HG03064 (cell line): Measurements from ENCODE around the gene ADCY5.

Experiments
- ATAC-seq: cut with Tn5 transposase; IDR thresholded peaks from one replicate; pipeline ENCODE4 v1.9.1; 2021; ENCODE audit warnings: low read depth; ENCODE audit not compliant: unreplicated experiment

ADCY5 gene

DNA sequence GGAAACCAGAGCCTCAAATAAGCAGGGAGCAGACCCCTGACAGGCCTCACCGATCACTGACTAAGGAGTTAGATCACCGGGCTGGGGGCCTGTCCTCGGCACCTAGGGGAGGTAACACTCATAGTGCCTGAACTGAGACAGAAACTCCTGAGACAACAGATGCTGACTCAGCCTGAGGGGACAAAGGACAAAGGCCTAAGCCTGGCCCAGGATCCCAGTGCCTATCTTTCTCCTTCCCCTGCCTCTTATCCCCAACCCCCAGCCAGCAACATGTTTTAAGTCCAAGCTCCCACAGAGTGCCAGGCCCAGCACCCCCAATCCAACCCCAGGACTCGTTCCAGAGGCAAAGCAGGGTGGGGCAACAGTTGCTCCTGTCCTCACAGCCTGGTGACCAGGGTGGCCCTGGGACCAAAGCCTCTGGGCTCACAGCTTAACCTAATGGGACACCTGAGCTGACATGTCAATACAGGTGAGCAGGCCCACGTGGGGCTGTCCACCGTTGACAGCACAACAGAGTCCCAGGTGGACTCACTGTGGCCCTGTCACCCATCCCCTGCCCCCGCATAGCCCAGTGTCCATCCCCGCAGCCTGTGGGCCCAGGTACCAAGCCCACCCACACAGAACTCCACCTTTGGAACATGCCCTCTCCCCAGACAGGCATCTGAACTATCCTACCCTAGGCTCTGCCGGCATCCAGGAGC lies 37.4 kb downstream of the ADCY5 start:
- ATAC-seq: no peak

GRCh38 chr3:123410149-123410515 lies 38.8 kb downstream of the ADCY5 start:
- no peak for ATAC-seq

DNA sequence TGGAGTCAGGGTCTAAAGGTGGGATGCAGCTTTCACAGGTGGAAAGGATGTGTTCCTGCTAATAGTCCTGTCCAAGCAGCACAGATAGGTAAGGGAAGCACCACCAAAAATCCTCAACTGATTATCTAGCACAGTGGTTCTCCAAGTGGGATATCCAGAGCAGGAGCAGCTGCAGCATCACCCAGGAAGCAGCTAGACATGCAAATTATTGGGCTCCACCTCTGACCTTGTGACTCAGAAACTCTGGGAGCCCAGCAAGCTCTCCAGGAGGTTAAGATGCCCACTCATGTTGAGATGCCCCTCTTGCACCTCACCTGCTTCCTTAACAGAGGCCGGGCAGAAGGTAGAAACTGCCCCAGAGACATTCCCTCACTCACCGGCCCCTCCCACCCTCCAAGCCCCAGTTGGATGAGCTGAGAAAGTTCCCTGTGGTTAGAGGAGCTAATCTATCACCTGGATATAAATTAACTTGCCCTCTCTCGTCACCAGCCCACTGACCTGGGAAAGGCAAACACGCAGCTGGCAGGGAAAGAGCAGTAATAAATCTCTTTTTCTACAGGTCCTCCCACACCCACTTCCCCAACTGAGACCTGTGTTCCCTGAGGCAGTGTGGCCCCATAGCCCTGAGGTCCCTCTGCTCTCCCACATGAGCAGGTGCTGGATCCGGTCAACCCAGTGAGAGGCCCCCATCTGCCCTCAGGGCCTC lies 39.3 kb downstream of the ADCY5 start:
- ATAC-seq: no peak

- no peak for ATAC-seq
Observed at GRCh38 chr3:123406598-123406997, 42.3 kb downstream of the ADCY5 start.

- no peak for ATAC-seq
Observed at GRCh38 chr3:123405936-123406510, 42.9 kb downstream of the ADCY5 start.

GRCh38 chr3:123405021-123405420 lies 43.9 kb downstream of the ADCY5 start:
- no peak for ATAC-seq

DNA sequence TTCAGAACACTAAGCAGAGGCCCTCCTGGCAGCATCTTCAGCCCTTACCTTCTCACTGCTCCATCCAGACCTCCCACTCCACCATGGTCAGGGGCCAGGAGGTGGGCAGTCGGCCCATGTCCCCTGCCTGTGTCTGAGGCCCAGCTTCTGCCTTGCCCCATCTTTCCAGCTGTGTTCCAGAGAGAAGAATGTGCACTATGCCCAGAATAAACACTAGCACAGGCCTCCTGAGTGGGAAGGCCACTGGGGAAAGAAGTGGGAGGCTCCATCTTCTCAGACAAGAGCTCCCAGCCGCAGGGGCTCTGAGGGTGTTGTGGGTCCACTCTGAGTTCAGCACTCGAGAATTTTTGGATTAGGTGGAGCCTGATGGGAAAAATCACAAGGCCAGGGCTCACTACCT lies 44.5 kb downstream of the ADCY5 start:
- ATAC-seq: no peak

- ATAC-seq: no peak
Observed at GRCh38 chr3:123401836-123402530, 46.9 kb downstream of the ADCY5 start.

- no peak for ATAC-seq
Observed at GRCh38 chr3:123400169-123400568, 48.7 kb downstream of the ADCY5 start.

DNA sequence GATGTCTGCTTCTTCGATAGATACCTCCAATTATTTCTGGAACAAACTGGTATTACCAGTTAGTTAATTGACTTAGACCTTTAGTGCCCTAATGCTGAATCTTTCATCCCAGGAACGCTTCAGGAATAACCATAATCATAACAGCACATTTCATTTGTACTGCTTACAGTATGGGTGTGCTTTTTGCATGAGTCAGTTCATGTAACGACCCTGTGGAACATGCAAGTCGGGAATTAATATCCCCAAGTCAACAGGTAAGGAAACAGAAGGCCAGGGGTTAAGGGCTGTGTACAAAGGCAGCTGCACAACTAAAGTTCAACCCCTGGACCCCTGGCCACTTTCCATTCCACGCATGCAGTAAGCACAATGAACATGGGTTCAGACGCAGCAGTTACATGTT lies 49.2 kb downstream of the ADCY5 start:
- ATAC-seq: no peak

DNA sequence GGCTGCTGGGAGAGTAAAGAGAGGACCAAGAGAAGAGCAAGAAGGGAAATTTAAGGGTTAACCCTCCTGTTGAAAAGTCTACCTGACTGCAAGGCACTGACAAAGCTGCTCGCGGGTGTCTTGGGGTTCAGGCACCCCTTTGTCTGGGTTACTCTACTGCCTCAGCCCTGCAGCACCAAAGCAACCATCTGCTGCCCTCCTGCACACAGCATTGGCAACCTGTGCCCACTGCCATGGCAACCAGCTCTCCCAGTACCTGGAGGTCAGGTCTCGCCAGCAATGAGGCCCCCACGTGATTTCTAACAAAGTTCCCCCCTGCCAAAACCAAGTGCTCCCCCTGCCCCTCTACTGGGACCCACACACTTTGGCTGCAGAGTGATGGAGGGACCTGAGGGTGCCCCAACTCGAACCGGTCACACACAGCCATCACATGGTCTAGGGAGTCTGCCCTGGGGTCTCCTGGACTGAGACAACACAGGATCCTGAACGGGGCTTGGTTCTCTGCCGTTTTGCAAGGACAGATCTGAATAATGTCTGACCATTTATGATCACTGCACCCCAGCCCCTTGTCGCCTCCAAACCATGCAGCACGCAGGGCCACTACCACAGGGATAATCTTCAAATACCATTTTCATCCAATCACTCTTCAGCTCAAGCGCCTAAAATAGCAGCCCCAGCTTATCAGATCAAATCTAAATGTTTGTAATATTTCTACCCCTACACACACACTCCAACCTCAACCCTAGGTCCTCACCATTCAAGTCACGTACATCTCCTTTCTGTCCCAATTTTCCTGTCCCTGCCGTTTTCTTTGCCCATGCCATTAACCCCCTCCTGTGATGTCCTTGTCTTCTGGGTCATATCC lies 50.7 kb downstream of the ADCY5 start:
- ATAC-seq: no peak

- no peak for ATAC-seq
Observed at GRCh38 chr3:123397050-123397590, 51.8 kb downstream of the ADCY5 start.

- ATAC-seq: no peak
Observed at GRCh38 chr3:123396171-123397049, 52.5 kb downstream of the ADCY5 start.

GRCh38 chr3:123395235-123395634 lies 53.7 kb downstream of the ADCY5 start:
- no peak for ATAC-seq

DNA sequence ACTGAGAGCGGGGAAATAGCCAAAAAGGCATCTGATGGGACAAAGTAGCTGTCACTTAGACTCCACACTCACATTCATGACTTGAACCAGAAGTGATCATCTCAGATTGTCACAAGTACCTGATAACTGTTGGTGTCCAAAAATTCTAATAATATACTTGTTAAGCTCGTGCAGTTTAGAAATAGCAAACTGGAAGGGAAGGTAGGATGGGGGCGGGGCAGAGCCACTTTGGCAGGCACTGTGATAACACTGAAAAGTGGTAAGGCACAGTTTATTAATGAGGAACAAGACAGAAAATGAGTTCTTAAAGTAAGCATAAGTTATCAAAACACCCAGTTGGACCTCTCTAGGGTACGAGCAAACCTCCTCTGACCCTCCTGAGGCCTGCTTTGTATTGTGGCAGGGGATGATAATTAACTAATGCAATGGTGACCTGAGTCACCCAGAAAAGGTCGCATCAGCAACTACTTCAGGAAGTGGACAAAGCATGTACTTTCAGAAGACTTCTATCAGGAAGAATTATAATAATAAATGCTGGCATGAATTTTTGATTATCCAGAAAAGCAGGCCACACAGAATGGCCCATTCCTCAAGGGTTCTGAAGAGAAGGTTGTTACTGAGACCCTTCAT lies 54.4 kb downstream of the ADCY5 start:
- no peak for ATAC-seq

GRCh38 chr3:123392871-123393620 lies 55.8 kb downstream of the ADCY5 start:
- ATAC-seq: no peak

DNA sequence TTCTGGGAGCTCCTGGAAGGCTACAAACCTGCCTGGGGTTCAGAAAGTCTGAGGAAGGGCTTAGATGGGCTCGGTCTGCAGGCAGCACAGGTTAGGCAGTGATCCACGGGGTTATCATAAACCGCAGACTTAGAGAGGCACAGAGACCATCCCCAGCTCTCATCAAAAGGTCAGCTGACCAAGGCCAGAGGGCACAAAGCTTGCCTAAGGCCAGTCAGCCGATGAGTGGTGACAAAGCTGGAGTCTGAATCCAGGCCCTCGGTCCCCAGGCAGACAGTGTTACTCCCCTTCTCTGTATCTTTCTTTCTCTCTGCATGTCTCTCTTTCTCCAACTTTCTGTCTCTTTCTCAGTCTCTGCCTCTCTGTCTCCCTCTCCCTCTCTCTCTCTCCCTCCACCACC lies 56.5 kb downstream of the ADCY5 start:
- ATAC-seq: no peak
